IMR-90 (cell line): ENCODE measurements around the gene LAMA2.

Experiments
- CEBPB ChIP-seq: IDR thresholded peaks from 2 replicates; pipeline ENCODE4 v1.6.1; 2012; ENCODE audit warnings: low read depth, low read length, improper control_type of control experiment
- FOS ChIP-seq: fragments of 150-350 bp; IDR thresholded peaks from 2 replicates; pipeline ENCODE4 v1.6.1; 2016; ENCODE audit warnings: low read depth, low read length
- MAFK ChIP-seq: IDR thresholded peaks from 2 replicates; pipeline ENCODE4 v1.6.1; 2012; ENCODE audit warnings: low read depth, low read length, improper control_type of control experiment
- MAZ ChIP-seq: IDR thresholded peaks from 2 replicates; pipeline ENCODE4 v1.6.1; 2012; ENCODE audit warnings: low read depth, mild to moderate bottlenecking, low read length, improper control_type of control experiment, moderate library complexity, borderline replicate concordance
- MXI1 ChIP-seq: IDR thresholded peaks from 2 replicates; pipeline ENCODE4 v1.6.1; 2012; ENCODE audit warnings: low read depth, mild to moderate bottlenecking, low read length, moderate library complexity, borderline replicate concordance
- NFE2L2 ChIP-seq: fragments of 150-350 bp; IDR thresholded peaks from 2 replicates; pipeline ENCODE4 v1.6.1; 2016; ENCODE audit warnings: low read depth, mild to moderate bottlenecking, low read length
- POLR2A ChIP-seq: IDR thresholded peaks from 2 replicates; pipeline ENCODE4 v1.6.1; 2012; ENCODE audit warnings: mild to moderate bottlenecking, low read depth, low read length
- RAD21 ChIP-seq: IDR thresholded peaks from 2 replicates; pipeline ENCODE4 v1.6.1; 2012; ENCODE audit warnings: low read length, improper control_type of control experiment
- RCOR1 ChIP-seq: IDR thresholded peaks from 2 replicates; pipeline ENCODE4 v1.6.1; 2012; ENCODE audit warnings: mild to moderate bottlenecking, low read length, improper control_type of control experiment; ENCODE audit not compliant: insufficient replicate concordance
- RFX5 ChIP-seq: IDR thresholded peaks from 2 replicates; pipeline ENCODE4 v1.8.0; 2012; ENCODE audit warnings: low read depth, mild to moderate bottlenecking, low read length, moderate library complexity
- SMC3 ChIP-seq: fragments of 150-350 bp; IDR thresholded peaks from 2 replicates; pipeline ENCODE4 v1.6.1; 2016; ENCODE audit warnings: low read depth, mild to moderate bottlenecking, antibody characterized with exemption, low read length, moderate library complexity
- TF ChIP-seq, protein P1 (sequence below): conservative IDR thresholded peaks from 2 replicates; pipeline ENCODE4 v1.5.1; 2012; ENCODE audit warnings: mild to moderate bottlenecking, low read depth, low read length, improper control_type of control experiment
- TF ChIP-seq, protein P2 (sequence below): fragments of 150-350 bp; IDR thresholded peaks from 2 replicates; pipeline ENCODE4 v1.6.1; 2017; ENCODE audit warnings: mild to moderate bottlenecking, antibody characterized with exemption, low read length, low read depth

DNA sequence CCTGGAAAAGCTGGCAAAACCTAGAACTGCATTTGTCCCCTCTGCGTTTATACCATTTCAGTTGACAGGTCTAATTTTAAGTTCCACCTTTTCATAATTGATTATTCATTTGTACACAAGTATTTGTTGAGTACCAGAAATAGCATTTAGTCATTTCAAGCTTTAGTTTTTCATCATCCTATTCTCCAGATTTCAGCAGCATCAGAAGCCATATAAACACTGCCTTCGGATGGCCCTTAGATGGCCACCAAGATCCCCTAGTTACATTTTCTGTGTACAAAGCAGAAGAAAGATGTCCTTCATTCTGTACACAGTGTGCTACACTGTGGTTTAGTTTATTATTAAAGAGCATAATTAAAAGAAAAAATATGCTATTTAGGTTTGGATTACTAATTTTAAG lies 131.4 kb downstream of the LAMA2 start:
- TF ChIP-seq POLR2A (no peak), CEBPB (no peak), MAFK (no peak), FOS (no peak), SMC3 (no peak), MXI1 (no peak), RAD21 (no peak), MAZ (no peak), RCOR1 (no peak), RFX5 (no peak), NFE2L2 (no peak)
- TF ChIP-seq, protein P1, sequence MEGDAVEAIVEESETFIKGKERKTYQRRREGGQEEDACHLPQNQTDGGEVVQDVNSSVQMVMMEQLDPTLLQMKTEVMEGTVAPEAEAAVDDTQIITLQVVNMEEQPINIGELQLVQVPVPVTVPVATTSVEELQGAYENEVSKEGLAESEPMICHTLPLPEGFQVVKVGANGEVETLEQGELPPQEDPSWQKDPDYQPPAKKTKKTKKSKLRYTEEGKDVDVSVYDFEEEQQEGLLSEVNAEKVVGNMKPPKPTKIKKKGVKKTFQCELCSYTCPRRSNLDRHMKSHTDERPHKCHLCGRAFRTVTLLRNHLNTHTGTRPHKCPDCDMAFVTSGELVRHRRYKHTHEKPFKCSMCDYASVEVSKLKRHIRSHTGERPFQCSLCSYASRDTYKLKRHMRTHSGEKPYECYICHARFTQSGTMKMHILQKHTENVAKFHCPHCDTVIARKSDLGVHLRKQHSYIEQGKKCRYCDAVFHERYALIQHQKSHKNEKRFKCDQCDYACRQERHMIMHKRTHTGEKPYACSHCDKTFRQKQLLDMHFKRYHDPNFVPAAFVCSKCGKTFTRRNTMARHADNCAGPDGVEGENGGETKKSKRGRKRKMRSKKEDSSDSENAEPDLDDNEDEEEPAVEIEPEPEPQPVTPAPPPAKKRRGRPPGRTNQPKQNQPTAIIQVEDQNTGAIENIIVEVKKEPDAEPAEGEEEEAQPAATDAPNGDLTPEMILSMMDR = no peak
- TF ChIP-seq, protein P2, sequence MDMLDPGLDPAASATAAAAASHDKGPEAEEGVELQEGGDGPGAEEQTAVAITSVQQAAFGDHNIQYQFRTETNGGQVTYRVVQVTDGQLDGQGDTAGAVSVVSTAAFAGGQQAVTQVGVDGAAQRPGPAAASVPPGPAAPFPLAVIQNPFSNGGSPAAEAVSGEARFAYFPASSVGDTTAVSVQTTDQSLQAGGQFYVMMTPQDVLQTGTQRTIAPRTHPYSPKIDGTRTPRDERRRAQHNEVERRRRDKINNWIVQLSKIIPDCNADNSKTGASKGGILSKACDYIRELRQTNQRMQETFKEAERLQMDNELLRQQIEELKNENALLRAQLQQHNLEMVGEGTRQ = no peak
